ENCODE results near the gene IFITM1. TPM values are rescaled to one million over a fixed set of nuclear protein-coding genes. Genes with fewer than 3 reads are reported as not detected.

IFITM1 gene
- total and polyA plus RNA-seq, 9 of the 15 experiments (the other 6 are each of a cell fraction or from before 2014, with no cell fraction given) = 691 to 5,579 (median 974) TPM

DNA sequence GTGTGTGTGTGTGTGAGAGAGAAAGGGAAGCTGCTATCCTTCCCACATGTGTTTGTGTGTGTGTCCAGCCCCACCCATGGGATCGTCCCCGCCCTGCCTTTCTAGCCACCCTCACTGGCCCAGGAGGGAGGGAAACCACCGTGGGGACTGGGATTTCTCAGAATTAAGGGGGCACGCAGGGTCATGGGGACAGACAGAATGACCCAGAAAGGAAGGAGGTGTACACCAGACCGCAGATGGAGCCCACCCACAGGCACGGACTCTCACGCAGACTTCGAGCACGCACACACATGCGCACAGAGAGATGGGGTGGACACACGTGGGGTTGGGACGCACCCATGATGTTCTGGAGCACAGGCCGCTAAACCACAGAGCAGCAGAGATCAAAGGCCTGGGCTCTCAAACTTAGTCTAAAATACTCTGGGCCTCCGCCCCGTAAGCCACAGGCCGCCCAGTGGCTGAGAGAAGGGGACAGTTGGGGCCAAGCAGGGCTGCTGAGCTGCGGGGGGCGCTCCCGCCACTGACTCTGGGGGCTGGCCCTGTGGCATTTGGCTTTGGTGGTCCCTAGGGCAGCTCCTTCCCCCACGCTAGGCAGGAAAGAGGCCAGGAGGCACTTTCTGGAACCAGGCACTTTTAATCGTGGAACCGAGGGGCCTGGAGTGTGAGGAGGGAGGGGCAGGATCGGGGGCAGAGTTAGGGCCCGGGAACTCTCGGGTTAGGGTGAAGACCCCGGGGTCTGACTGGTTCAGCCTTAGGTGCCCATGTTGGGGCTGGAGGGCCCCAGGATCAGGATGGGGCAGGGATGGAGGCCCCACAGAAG lies 16.0 kb upstream of the IFITM1 start (continued):
- TF ChIP-seq, protein P1, sequence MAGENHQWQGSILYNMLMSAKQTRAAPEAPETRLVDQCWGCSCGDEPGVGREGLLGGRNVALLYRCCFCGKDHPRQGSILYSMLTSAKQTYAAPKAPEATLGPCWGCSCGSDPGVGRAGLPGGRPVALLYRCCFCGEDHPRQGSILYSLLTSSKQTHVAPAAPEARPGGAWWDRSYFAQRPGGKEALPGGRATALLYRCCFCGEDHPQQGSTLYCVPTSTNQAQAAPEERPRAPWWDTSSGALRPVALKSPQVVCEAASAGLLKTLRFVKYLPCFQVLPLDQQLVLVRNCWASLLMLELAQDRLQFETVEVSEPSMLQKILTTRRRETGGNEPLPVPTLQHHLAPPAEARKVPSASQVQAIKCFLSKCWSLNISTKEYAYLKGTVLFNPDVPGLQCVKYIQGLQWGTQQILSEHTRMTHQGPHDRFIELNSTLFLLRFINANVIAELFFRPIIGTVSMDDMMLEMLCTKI (IDR thresholded peaks at IDR 0.05; ENCODE audit: partially characterized antibody) = no peak
- no peak; a peak in 1 of 4 replicates for TF ChIP-seq RAD21 (CRISPR knock-in tag; conservative IDR thresholded peaks at IDR 0.05 in 1 of 2, IDR thresholded peaks at IDR 0.05 in 1 of 2)
- TF ChIP-seq CCAR2 (IDR thresholded peaks at IDR 0.05; ENCODE audit: low read depth, low read length) = no peak
- TF ChIP-seq PRPF4 (IDR thresholded peaks at IDR 0.05; ENCODE audit: insufficient read depth, low read depth, low read length, poor library complexity, severe bottlenecking) = no peak
- no peak for TF ChIP-seq ZNF239 (CRISPR knock-in tag; IDR thresholded peaks at IDR 0.05)
- TF ChIP-seq, protein P2, sequence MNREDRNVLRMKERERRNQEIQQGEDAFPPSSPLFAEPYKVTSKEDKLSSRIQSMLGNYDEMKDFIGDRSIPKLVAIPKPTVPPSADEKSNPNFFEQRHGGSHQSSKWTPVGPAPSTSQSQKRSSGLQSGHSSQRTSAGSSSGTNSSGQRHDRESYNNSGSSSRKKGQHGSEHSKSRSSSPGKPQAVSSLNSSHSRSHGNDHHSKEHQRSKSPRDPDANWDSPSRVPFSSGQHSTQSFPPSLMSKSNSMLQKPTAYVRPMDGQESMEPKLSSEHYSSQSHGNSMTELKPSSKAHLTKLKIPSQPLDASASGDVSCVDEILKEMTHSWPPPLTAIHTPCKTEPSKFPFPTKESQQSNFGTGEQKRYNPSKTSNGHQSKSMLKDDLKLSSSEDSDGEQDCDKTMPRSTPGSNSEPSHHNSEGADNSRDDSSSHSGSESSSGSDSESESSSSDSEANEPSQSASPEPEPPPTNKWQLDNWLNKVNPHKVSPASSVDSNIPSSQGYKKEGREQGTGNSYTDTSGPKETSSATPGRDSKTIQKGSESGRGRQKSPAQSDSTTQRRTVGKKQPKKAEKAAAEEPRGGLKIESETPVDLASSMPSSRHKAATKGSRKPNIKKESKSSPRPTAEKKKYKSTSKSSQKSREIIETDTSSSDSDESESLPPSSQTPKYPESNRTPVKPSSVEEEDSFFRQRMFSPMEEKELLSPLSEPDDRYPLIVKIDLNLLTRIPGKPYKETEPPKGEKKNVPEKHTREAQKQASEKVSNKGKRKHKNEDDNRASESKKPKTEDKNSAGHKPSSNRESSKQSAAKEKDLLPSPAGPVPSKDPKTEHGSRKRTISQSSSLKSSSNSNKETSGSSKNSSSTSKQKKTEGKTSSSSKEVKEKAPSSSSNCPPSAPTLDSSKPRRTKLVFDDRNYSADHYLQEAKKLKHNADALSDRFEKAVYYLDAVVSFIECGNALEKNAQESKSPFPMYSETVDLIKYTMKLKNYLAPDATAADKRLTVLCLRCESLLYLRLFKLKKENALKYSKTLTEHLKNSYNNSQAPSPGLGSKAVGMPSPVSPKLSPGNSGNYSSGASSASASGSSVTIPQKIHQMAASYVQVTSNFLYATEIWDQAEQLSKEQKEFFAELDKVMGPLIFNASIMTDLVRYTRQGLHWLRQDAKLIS (CRISPR knock-in tag; IDR thresholded peaks at IDR 0.05) = no peak
- TF ChIP-seq, protein P3, sequence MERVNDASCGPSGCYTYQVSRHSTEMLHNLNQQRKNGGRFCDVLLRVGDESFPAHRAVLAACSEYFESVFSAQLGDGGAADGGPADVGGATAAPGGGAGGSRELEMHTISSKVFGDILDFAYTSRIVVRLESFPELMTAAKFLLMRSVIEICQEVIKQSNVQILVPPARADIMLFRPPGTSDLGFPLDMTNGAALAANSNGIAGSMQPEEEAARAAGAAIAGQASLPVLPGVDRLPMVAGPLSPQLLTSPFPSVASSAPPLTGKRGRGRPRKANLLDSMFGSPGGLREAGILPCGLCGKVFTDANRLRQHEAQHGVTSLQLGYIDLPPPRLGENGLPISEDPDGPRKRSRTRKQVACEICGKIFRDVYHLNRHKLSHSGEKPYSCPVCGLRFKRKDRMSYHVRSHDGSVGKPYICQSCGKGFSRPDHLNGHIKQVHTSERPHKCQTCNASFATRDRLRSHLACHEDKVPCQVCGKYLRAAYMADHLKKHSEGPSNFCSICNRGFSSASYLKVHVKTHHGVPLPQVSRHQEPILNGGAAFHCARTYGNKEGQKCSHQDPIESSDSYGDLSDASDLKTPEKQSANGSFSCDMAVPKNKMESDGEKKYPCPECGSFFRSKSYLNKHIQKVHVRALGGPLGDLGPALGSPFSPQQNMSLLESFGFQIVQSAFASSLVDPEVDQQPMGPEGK (CRISPR knock-in tag; IDR thresholded peaks at IDR 0.05; ENCODE audit: borderline replicate concordance) = no peak
- TF ChIP-seq, protein P4, sequence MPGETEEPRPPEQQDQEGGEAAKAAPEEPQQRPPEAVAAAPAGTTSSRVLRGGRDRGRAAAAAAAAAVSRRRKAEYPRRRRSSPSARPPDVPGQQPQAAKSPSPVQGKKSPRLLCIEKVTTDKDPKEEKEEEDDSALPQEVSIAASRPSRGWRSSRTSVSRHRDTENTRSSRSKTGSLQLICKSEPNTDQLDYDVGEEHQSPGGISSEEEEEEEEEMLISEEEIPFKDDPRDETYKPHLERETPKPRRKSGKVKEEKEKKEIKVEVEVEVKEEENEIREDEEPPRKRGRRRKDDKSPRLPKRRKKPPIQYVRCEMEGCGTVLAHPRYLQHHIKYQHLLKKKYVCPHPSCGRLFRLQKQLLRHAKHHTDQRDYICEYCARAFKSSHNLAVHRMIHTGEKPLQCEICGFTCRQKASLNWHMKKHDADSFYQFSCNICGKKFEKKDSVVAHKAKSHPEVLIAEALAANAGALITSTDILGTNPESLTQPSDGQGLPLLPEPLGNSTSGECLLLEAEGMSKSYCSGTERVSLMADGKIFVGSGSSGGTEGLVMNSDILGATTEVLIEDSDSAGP (CRISPR knock-in tag; IDR thresholded peaks at IDR 0.05) = no peak
- TF ChIP-seq BCOR (IDR thresholded peaks at IDR 0.05) = no peak
- no peak for TF ChIP-seq POLR2B (IDR thresholded peaks at IDR 0.05; ENCODE audit: low read depth, partially characterized antibody)
- TF ChIP-seq, protein P5, sequence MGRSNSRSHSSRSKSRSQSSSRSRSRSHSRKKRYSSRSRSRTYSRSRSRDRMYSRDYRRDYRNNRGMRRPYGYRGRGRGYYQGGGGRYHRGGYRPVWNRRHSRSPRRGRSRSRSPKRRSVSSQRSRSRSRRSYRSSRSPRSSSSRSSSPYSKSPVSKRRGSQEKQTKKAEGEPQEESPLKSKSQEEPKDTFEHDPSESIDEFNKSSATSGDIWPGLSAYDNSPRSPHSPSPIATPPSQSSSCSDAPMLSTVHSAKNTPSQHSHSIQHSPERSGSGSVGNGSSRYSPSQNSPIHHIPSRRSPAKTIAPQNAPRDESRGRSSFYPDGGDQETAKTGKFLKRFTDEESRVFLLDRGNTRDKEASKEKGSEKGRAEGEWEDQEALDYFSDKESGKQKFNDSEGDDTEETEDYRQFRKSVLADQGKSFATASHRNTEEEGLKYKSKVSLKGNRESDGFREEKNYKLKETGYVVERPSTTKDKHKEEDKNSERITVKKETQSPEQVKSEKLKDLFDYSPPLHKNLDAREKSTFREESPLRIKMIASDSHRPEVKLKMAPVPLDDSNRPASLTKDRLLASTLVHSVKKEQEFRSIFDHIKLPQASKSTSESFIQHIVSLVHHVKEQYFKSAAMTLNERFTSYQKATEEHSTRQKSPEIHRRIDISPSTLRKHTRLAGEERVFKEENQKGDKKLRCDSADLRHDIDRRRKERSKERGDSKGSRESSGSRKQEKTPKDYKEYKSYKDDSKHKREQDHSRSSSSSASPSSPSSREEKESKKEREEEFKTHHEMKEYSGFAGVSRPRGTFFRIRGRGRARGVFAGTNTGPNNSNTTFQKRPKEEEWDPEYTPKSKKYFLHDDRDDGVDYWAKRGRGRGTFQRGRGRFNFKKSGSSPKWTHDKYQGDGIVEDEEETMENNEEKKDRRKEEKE (IDR thresholded peaks at IDR 0.05; ENCODE audit: borderline replicate concordance in 1 of 2, control insufficient read depth in 1 of 2, low read depth in 2 of 2, low read length in 1 of 2) = no peak
- TF ChIP-seq TCF3 (CRISPR knock-in tag; IDR thresholded peaks at IDR 0.05) = no peak

Data from K562 (cell line).